ENCODE measurements around the gene NR1H3. TPM values are rescaled to one million over a fixed set of nuclear protein-coding genes. Genes with fewer than 3 reads are reported as not detected.

The NR1H3 gene
- polyA plus RNA-seq, 1 donor: 159 TPM

Other genes starting within 250 kb of the NR1H3 start
- 74.8 TPM for gene ARFGAP2, start 81.1 kb upstream of the NR1H3 start, polyA plus RNA-seq
- gene PACSIN3, start 71.6 kb upstream of the NR1H3 start, polyA plus RNA-seq: 44.7 TPM
- gene DDB2, start 43.0 kb upstream of the NR1H3 start, polyA plus RNA-seq: 30.8 TPM
- gene ACP2, start 9.2 kb upstream of the NR1H3 start, polyA plus RNA-seq: 87.3 TPM
- gene MADD, start 12.1 kb downstream of the NR1H3 start, polyA plus RNA-seq: 49.8 TPM
- 0.01 TPM for gene MYBPC3, start 94.7 kb downstream of the NR1H3 start, polyA plus RNA-seq
- 10.2 TPM for gene SPI1, start 120.6 kb downstream of the NR1H3 start, polyA plus RNA-seq
- 31.3 TPM for gene SLC39A13, start 150.6 kb downstream of the NR1H3 start, polyA plus RNA-seq
- gene PSMC3, start 168.4 kb downstream of the NR1H3 start, polyA plus RNA-seq: 99.4 TPM
- gene RAPSN, start 191.1 kb downstream of the NR1H3 start, polyA plus RNA-seq: 0.64 TPM

Data from large intestine (tissue), 1 donor.